ENCODE measurements around the gene PIAS4.

Gene PIAS4

DNA sequence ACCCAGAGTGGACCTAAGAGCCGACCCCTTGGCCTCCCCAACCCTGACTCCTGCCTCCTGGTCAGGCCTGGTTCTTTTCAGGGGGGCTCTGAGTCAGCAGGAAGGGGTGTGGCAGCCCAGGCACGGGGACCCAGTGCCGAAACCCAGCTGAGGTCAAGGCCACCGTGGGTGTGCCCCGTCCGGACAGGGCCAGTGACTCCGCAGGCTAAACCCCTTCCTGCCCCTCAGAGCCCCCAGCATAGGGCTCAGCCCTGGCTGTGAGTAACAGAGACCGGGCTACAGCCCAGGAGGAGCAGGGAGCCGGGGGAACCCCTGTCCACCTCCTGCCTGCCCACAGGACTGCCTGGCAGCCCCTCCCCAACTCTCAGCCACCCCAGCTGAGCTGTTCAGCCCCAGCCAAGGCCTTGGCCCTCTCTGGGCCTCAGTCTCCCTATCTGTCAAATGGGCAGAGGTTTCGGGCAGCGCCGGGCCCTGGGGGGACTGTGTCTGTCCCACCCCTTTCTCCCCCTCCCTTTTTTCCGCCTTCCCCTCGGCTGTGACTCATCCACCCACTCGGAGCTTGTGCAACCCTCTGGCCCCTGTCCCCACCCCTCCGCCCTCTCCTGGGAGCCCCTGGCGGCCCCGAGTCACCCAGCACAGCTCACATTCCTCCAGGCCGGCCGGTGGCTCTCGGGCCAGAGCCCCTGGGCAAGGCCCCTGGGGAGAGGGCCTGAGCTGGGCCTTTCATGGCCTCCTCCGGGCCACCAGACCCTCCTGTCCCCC, 50.6 kb downstream of the PIAS4 start:
- in situ Hi-C loops (cut with HindIII; ENCODE audit: low sequenced_read_pairs) = no loop called here

GRCh38 chr19:4058693-4059452, 51.3 kb downstream of the PIAS4 start:
- in situ Hi-C loops (cut with HindIII; ENCODE audit: low sequenced_read_pairs) = no loop called here

- in situ Hi-C loops (cut with HindIII; ENCODE audit: low sequenced_read_pairs) = no loop called here
These were observed 51.9 kb downstream of the PIAS4 start for GRCh38 chr19:4059453-4059871.

DNA sequence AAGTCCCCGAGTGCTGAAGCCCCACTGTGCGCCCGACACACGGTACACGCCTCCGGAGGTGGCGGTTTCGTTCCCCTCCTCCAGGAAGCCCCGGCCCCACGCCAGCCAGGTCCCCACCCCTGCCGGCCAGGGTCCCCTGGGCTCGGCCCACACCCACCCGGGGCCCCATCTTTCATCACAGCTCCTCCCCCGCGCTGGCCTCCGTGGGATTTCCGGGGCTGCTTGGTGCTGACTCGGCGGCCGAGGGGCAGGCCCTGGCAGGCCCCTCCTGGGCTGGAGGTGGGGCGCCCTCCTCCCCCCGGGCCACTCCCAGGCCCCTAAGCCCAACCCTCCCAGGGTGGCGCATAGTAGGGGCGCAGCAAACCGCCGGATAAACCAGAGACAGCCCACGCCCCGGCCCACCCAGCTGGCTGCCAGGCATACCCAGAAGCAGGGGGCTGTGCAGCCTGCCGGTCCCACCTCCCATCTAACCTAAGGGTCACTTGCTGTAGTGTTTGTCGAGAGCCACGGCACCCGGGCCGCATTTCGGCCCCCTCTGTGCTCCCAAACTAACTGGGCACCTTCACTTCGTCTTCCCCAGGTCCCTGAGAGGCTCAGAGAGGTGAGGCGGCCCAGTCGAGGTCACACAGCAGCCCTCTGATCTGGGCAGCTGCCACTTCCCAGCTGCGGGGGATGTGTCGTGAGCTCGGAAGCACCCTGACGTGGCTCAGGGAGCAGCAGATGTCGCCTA, 52.5 kb downstream of the PIAS4 start:
- in situ Hi-C loops (cut with HindIII; ENCODE audit: low sequenced_read_pairs) = loop anchor here (5.0 kb wide), 1 partner anchor 72 kb away; no protein-coding TSS in a partner anchor

GRCh38 chr19:4060621-4061177, 53.2 kb downstream of the PIAS4 start:
- in situ Hi-C loops (cut with HindIII; ENCODE audit: low sequenced_read_pairs) = loop anchor here (5.0 kb wide), 1 partner anchor 72 kb away; no protein-coding TSS in a partner anchor

GRCh38 chr19:4061178-4061682, 53.7 kb downstream of the PIAS4 start:
- in situ Hi-C loops (cut with HindIII; ENCODE audit: low sequenced_read_pairs) = loop anchor here (5.0 kb wide), 1 partner anchor 71 kb away; no protein-coding TSS in a partner anchor

DNA sequence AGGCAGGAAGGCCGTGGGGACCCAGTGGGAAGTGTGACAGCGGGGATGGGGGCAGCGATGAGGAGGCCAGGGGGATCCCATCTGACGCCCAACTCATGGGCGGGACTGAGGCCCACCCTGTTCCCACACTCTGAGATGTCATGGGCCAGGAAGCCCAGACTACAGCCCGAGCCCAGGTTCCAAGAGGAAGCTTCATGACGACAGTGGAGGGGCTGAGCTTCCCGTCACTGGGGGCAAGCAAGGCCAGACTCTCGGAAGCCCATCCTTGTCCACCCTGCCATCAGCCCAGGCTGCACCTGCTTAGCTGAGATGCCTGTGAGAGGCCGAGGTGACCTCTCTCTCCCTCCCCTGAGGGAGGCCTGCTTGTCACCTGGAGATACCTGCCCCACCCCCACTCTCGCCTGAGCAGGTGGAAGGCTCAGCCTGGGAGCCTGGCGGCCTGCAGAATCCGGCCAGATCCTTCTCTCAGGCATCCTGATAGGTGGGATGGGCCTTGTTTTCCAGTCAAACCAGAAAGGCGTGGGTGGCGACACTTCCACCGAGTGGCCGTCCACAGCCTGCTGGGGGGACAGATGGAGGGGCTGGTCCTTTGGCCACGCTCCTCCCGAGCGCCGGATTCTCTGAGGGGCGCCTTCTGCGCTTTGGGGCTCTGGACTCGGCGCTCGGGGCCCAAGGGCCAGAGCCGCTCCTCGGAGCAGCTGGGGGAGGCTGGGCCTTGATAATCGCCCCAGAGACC, 54.3 kb downstream of the PIAS4 start:
- in situ Hi-C loops (cut with HindIII; ENCODE audit: low sequenced_read_pairs) = loop anchor here (5.0 kb wide), 1 partner anchor 70 kb away; no protein-coding TSS in a partner anchor

DNA sequence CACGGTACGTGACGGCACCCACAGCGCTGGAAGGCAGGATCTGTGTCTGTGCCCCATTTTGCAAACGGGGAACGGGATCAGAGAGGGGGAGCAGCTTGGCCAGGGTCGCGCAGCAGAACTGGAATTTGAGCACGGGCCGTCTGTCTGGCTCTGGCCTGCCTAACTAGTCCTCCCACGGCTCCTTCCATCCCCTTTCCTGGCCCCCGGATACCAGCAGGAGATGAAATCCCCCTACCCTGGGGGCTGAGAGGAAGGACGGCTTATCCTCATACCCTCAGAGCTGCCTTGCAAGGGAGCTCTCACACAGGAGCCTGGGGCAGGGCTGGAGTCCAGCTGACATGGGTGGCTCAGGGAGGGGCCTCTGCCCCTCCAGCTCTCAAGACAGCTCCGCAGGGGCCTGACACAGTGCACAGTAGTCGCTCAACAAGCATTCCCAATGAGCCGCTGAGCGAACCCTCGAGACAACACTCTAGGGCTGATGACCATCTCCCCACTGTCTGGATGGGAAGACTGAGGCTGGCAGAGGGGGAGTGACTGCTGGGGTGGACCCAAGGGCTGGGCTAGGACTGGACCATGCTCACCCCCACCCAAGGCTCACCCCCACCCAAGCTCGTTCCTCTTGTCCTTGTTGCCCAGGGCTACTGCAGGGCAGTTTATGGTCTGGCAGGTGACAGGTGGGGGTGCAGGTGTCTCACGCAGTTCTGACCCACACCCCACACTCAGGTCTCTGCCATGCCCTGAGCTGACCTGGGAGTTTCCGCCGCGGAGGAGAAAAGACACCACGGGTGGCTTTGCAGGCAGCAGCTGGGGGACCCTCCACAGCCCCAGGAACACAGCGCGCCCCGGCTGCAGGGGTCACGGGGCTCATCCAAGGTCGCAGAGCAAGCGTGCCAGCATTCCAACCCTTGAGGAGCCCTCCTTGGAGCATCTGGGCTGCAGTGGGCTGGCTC, 55.2 kb downstream of the PIAS4 start:
- in situ Hi-C loops (cut with HindIII; ENCODE audit: low sequenced_read_pairs) = loop anchor here (5.0 kb wide), 1 partner anchor 70 kb away; no protein-coding TSS in a partner anchor

- in situ Hi-C loops (cut with HindIII; ENCODE audit: low sequenced_read_pairs) = loop anchor here (5.0 kb wide), 1 partner anchor 69 kb away; no protein-coding TSS in a partner anchor
These were observed 56.0 kb downstream of the PIAS4 start for GRCh38 chr19:4063369-4064148.

GRCh38 chr19:4064149-4064495, 56.6 kb downstream of the PIAS4 start:
- in situ Hi-C loops (cut with HindIII; ENCODE audit: low sequenced_read_pairs) = loop anchor here (5.0 kb wide), 1 partner anchor 68 kb away; no protein-coding TSS in a partner anchor

DNA sequence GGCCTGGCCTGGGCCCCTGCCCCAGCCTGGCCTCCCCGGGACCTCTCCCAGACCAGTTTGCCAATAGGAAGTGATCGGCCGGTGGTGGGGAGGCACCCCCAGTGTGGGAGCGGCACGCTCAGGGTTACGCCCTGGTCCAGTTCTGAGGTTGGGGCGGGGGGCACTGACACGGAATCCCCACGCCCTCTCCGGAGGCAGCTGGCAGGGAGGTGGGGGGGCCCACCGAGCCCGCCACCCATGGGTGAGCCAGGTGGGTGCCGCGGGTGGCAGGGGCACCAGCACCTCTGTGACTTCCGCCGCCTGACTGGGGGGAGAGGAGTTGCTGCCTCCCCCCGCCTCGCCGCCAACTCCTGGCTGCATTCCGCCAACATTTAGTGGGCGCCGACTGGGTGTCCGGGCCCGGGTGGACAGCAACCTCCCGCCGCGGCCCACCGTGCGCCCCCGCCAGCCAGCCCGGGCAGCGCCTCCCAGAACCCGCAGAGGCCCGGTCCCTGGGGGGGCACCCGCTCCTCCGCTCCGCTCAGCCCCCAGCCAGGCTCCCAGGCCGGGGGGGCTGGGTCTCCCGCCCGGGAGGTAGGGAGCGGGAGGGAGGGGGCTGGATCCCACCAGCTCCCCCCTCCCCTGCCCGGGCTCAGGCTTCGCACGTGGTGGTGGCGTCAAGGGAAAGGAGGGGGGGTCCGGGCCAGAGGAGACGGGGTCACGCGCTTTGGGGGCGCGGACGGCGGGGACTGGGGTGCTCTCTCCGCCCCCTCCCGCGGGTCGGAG, 57.1 kb downstream of the PIAS4 start:
- in situ Hi-C loops (cut with HindIII; ENCODE audit: low sequenced_read_pairs) = loop anchor here (5.0 kb wide), 1 partner anchor 68 kb away; no protein-coding TSS in a partner anchor

DNA sequence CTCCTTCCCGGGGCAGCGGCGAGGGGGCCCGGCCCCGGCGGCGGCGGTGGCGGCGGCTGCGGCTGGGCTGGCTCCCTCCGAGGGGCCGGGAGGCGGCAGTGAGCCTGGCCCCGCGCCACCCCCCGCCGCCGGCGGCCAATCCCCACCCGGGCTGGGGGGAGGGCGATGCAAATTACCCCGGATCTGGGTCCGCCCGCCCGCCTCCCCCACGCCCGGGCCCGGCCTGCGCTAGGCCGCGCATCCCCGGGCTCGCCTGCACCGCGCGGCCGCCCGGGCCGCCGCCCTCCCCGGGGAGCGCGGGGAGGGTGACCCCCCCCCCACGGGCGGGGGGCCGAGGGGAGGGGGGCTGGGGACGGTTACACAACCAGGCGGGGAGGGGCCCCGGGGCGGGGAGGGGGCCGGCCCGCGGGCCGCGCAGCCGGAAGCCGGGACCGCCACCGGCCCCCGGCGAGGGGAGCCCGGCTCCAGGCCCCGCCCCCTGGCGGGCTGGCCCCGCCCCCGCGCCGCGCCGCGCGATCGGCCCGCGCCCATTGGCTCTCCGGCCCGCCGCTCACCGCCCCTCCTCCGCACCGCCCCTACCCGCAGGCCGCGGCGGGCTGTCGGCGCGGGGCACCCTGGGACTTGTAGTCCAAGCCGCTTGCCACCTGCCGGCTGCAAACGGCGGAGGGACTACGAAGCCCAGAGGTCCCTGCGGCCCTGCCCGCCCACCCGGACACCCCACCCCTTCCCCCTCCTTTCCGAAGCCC, 58.1 kb downstream of the PIAS4 start:
- in situ Hi-C loops (cut with HindIII; ENCODE audit: low sequenced_read_pairs) = no loop called here

DNA sequence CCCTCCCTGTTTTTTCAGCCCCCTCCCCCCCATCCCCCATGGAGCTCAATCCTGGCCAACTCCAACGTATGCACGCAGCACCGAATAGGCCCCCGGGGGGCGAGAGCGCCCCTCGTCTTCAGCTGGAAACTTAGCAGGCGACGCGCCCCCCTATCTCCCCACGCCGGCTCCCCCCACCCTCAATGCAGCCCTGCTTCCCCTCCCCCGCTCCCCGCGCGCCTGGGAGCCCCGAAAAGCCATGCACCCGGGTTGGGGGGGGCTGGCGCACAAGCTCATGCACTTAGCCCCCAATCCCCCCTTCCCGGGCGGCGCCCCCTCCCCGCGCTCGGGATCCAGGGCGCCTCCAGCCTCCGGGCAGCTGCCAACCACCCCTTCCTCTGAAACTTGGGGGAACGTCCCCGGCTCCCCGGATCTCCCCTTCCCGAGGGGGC, 58.7 kb downstream of the PIAS4 start:
- in situ Hi-C loops (cut with HindIII; ENCODE audit: low sequenced_read_pairs) = no loop called here

DNA sequence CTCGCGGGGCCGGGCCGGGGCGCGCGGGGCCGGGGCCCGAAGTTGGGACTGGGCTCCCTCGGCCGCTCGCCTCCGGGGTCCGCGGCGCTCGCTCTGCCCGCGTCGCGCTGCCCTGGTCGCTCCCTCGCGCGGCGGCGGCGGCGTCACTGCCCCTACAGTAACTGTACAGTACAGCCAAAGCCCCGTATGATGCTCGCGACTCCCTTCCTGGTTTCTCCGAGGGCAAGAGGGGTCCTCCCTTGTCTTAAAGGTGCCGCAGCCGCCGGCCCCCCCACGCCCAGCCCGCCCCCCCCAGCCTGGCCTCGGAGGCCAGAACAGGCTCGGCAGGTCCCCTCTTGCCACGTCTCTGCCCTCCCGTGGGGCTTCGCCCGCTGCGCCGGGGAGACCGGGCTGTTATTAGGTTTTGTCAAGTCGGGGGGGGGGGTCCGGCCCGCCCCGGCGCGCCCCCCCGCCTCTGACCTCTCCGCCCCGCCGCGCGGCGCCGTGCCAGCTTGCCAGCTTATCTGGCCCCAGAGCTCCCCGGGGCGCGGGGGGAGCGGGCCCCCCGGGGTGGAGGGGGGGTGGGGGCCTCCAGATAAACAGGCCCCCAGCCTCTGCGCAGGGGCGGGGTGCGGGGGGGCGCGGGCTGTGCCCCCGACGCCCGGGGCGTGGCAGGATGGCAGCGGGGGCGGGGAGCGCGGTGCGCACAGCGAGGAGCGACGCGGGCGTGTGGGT, 59.3 kb downstream of the PIAS4 start, which contains the start of gene ZBTB7A:
Gene ZBTB7A (minus strand): TSS at position 218 of the 714 bp plus-strand sequence. CDS start 11,667 bp downstream, outside the sequence.
- in situ Hi-C loops (cut with HindIII; ENCODE audit: low sequenced_read_pairs) = no loop called here

DNA sequence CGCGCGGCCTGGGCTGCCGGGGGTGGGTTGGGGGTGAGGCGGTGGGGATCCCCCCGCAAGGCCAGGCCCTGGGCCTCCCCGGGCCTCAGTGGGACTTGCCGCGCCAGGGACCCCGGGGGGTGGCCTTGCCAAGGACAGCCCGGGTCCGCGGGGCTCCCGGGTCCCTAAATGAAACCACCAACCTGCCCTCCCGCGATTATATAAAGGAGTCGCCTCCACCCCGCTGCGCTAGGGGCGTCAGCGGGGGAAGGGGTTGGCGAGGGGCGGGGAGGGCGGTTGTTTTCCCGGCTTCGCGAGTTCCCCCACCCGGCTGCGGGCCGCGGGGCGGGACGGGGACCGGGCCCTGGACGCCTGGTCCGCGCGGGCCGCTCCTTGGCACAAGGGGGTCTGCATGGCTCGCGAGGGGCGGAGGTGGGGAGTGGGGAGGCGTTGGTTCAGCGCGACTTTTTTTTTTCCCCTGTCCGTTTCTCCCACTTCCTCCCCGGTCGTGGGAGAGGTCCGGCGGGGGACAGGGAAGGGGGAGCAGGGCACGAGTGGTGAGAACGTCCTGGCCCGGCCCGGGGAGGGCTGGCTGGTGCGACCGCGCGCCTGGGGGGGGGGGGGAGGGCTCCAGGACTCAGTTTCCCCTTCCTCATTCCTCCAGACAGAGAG, 60.0 kb downstream of the PIAS4 start:
- in situ Hi-C loops (cut with HindIII; ENCODE audit: low sequenced_read_pairs) = no loop called here
